GM10266 (cell line): ENCODE results near the gene CCDC90B.
"Not testable (repeated sequence)": the region's sequence is repeated elsewhere in the genome, so short reads cannot be mapped to it uniquely, and the experiment has no call there.

Source experiments
- DNase-seq: peaks from one replicate; pipeline ENCODE4 v3.0.0; 2012; ENCODE audit errors: extremely low spot score
- TF ChIP-seq, protein P1 (sequence below): IDR thresholded peaks from 2 replicates; pipeline ENCODE4 v1.5.1; 2012; ENCODE audit warnings: mild to moderate bottlenecking, low read depth; ENCODE audit not compliant: control insufficient read depth, insufficient read depth; ENCODE audit errors: missing control alignments

The CCDC90B gene

GRCh38 chr11:83317757-83318690, 31.9 kb upstream of the CCDC90B start:
- TF ChIP-seq, protein P1, sequence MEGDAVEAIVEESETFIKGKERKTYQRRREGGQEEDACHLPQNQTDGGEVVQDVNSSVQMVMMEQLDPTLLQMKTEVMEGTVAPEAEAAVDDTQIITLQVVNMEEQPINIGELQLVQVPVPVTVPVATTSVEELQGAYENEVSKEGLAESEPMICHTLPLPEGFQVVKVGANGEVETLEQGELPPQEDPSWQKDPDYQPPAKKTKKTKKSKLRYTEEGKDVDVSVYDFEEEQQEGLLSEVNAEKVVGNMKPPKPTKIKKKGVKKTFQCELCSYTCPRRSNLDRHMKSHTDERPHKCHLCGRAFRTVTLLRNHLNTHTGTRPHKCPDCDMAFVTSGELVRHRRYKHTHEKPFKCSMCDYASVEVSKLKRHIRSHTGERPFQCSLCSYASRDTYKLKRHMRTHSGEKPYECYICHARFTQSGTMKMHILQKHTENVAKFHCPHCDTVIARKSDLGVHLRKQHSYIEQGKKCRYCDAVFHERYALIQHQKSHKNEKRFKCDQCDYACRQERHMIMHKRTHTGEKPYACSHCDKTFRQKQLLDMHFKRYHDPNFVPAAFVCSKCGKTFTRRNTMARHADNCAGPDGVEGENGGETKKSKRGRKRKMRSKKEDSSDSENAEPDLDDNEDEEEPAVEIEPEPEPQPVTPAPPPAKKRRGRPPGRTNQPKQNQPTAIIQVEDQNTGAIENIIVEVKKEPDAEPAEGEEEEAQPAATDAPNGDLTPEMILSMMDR: no peak
- no peak for DNase-seq

GRCh38 chr11:83316897-83317268, 30.7 kb upstream of the CCDC90B start:
- not testable (repeated sequence) for DNase-seq

GRCh38 chr11:83316143-83316896, 30.2 kb upstream of the CCDC90B start:
- not testable (repeated sequence) for DNase-seq

DNA sequence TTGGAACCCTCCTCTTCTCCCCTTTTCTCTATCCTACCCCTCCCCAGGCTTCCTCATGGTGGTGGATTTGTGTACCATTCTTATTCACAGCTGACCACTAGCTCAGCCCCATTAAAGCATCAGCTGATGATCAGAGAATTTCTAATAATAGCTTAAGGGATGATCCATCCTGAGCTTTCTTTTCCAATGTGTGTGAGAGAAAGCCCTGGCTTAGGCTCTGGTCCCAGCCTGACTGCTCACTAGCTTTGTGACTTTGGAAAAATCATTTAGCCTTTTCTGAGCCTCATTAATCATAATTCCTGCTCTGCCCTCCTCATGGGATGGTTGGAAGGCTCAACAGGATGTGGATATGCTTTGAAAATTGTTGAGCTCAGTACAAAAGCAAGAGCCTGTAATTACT, 26.3 kb upstream of the CCDC90B start:
- TF ChIP-seq, protein P1: no peak
- no peak for DNase-seq

GRCh38 chr11:83311701-83312100, 25.5 kb upstream of the CCDC90B start:
- DNase-seq: no peak
- TF ChIP-seq, protein P1: no peak

DNA sequence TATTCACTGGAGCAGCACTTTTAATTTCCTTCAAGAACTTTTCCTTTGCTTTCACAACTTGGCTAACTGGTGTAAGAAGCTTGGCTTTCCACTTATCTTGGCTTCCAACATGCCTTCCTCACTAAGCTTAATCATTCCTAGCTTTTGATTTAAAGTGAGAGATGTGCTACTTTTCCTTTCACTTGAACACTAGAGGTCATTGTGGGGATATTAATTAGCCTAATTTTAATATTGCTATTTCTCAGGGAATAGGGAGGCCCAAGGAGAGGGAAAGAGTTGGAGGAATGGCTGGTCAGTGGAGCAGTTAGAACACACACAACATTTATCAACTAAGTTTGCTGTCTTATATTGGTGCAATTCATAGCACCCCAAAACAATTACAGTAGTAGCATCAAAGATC, 24.6 kb upstream of the CCDC90B start:
- no peak for DNase-seq
- TF ChIP-seq, protein P1: no peak

DNA sequence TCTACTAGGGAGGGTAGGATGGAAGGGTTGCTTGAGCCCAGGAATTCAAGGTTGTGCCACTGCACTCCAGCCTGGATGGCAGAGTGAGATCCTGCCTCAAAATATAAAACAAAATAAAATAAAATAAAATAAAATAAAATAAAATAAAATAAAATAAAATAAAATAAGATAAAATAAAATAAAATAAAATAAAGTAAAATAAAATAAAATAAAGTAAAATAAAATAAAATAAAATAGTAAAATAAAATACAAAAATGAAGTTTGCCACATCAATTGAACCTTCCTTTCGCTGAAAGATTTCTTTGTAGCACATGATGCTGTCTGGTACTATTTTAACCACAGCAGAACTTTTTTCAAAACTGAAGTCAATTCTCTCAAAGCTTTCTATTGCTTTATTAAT, 22.4 kb upstream of the CCDC90B start:
- DNase-seq: not testable (repeated sequence)

GRCh38 chr11:83306200-83307080, 20.3 kb upstream of the CCDC90B start:
- TF ChIP-seq, protein P1: no peak
- no peak for DNase-seq
